Measurements from ENCODE around the gene PFKFB3.
A peak's percentile ranks its signal among the peaks of the same experiment; 100 is the strongest.

PFKFB3 gene

DNA sequence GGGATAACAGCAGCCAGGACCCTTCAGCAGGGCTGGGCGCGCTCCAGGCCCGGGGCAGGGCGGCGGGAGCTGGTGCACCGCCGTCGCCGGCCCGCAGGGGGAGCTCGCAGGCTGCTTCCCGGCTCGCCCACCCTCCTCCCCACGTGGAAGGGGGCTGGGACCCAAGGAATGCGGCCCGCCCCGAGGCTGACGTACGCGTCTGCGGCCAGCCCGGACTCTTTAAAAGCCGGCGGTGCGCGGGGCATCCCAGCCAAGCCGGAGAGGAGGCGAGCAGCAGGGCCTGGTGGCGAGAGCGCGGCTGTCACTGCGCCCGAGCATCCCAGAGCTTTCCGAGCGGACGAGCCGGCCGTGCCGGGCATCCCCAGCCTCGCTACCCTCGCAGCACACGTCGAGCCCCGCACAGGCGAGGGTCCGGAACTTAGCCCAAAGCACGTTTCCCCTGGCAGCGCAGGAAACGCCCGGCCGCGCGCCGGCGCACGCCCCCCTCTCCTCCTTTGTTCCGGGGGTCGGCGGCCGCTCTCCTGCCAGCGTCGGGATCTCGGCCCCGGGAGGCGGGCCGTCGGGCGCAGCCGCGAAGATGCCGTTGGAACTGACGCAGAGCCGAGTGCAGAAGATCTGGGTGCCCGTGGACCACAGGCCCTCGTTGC is at the start of gene PFKFB3:
Gene PFKFB3 (plus strand): TSS at position 249 of the 647 bp plus-strand sequence. CDS start 329 bp downstream, at position 578.
- DNase-seq: peak; percentile 42
- Histone ChIP-seq H3K27ac (no peak within 1 kb of the TSS), H3K36me3 (no peaks in the 10 kb centered on the region), H3K27me3 (ENCODE audit: insufficient read depth, low read depth, severe bottlenecking) (peaks cover 36% of the 10 kb centered on the region), H3K9me3 (ENCODE audit: severe bottlenecking) (no peaks in the 10 kb centered on the region), H3K4me3 (ENCODE audit: low read depth, low read length) (peak within 1 kb of the TSS; percentile 8; the same call in 1 of the 2 replicates)
- TF ChIP-seq, protein P1, sequence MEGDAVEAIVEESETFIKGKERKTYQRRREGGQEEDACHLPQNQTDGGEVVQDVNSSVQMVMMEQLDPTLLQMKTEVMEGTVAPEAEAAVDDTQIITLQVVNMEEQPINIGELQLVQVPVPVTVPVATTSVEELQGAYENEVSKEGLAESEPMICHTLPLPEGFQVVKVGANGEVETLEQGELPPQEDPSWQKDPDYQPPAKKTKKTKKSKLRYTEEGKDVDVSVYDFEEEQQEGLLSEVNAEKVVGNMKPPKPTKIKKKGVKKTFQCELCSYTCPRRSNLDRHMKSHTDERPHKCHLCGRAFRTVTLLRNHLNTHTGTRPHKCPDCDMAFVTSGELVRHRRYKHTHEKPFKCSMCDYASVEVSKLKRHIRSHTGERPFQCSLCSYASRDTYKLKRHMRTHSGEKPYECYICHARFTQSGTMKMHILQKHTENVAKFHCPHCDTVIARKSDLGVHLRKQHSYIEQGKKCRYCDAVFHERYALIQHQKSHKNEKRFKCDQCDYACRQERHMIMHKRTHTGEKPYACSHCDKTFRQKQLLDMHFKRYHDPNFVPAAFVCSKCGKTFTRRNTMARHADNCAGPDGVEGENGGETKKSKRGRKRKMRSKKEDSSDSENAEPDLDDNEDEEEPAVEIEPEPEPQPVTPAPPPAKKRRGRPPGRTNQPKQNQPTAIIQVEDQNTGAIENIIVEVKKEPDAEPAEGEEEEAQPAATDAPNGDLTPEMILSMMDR (IDR thresholded peaks at IDR 0.05; ENCODE audit: low read depth, low read length): peak; percentile 80

DNA sequence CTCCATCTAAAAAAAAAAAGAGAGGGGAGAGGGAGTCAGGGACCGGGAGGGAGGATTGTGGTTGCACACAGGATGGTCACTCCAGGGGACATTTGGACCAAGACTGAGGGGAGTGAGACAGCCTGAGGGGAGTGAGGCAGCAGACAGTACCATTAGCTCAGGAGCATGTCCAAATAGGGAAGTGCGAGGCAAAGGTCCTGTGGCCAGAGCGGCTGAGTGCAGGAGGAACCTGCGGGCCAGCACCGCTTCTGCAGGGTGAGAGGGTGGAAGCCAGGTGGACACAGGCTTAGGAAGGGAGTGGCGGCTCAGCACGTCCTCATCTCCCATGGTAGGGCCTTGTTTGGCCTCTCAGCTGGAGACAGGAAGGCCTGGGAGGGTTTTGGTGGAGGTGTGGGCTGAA is 48.9 kb upstream of the PFKFB3 start:
- no peak for DNase-seq
- Histone ChIP-seq H3K27me3 (ENCODE audit: insufficient read depth, low read depth, severe bottlenecking) (peaks cover 12% of the 10 kb centered on the region), H3K27ac (no peak overlapping the region), H3K9me3 (ENCODE audit: severe bottlenecking) (no peaks in the 10 kb centered on the region), H3K4me3 (ENCODE audit: low read depth, low read length) (no peak overlapping the region), H3K36me3 (no peaks in the 10 kb centered on the region)
- TF ChIP-seq, protein P1 (IDR thresholded peaks at IDR 0.05; ENCODE audit: low read depth, low read length): no peak

DNA sequence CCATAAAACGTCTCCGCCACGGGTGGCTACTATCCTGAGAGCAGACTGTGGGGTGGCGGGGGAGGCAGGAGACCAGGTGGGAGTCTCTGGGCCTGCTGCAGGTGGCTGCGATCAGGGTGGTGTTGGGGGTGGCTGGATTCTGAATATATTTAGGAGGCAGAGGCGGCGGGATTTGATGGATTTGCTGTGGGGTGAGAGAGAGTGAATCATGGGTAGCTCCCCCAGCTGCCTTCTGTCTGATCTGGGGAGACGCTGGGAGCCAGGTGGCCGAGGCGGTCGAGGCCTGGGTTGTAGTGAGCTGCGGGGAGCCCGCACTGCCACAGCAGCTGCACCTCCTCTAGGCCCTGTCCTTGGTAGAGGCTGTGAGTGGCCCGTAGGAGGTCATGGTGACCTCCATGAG is 48.2 kb upstream of the PFKFB3 start:
- no peaks in the 10 kb centered on the region for H3K36me3 ChIP-seq
- TF ChIP-seq, protein P1 (IDR thresholded peaks at IDR 0.05; ENCODE audit: low read depth, low read length): no peak
- H3K9me3 ChIP-seq (ENCODE audit: severe bottlenecking): no peaks in the 10 kb centered on the region
- H3K27ac ChIP-seq: no peak overlapping the region
- DNase-seq: no peak
- H3K4me3 ChIP-seq (ENCODE audit: low read depth, low read length): no peak overlapping the region
- H3K27me3 ChIP-seq (ENCODE audit: insufficient read depth, low read depth, severe bottlenecking): peaks cover 12% of the 10 kb centered on the region

DNA sequence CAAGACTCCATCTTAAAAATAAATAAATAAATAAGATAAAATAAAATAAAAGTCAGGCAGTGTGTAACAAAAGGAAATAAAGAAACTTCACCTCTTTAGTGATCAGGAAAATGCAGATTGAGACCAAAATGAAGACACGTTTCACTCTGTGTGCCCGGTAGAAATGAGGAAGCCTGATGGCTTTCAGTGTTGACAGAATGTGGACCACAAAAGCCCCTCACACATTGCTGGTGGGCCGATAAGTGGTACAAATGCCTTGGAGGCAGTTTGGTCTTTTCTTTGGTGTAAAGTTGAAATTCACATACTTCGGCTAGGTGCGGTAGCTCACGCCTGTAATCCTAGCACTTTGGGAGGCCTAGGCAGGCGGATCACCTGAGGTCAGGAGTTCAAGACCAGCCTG is 44.5 kb upstream of the PFKFB3 start:
- TF ChIP-seq, protein P1 (IDR thresholded peaks at IDR 0.05; ENCODE audit: low read depth, low read length): no peak
- no peak for DNase-seq
- peaks cover 1% of the 10 kb centered on the region for H3K27me3 ChIP-seq (ENCODE audit: insufficient read depth, low read depth, severe bottlenecking)
- no peak overlapping the region for H3K27ac ChIP-seq
- no peaks in the 10 kb centered on the region for H3K36me3 ChIP-seq
- H3K9me3 ChIP-seq (ENCODE audit: severe bottlenecking): no peaks in the 10 kb centered on the region
- H3K4me3 ChIP-seq (ENCODE audit: low read depth, low read length): no peak overlapping the region

DNA sequence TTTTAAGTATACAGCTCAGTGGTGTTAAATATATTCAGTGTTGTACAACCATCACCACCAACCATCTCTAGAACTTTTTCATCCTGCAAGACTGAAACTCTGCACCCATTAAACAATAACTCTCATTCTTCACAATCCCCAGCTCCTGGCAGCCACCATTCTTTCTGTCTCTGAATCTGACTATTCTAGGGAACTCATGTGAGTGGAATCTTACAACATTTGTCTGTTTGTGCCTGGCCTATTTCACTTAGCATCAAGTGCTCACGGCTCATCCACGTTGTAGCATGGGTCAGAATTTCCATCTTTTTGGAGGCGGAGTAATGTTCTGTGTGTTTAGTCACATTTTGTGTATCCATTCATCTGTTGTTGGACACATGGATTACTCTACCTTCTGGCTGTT is 40.8 kb upstream of the PFKFB3 start:
- Histone ChIP-seq H3K27ac (no peak overlapping the region), H3K36me3 (no peaks in the 10 kb centered on the region), H3K4me3 (ENCODE audit: low read depth, low read length) (no peak overlapping the region), H3K9me3 (ENCODE audit: severe bottlenecking) (no peaks in the 10 kb centered on the region), H3K27me3 (ENCODE audit: insufficient read depth, low read depth, severe bottlenecking) (no peaks in the 10 kb centered on the region)
- TF ChIP-seq, protein P1 (IDR thresholded peaks at IDR 0.05; ENCODE audit: low read depth, low read length): no peak
- DNase-seq: no peak
